Measurements from ENCODE around the gene PRMT5.

Gene PRMT5

GRCh38 chr14:22887260-22887989 is 41.8 kb downstream of the PRMT5 start:
- Histone ChIP-seq H3K4me1 (ENCODE audit: control insufficient read depth in 1 of 2, insufficient read depth in 1 of 2, low read depth in 1 of 2, low read length in 1 of 2) (peaks cover 16 to 23% of the 10 kb centered on the region in 2 experiments), H3K9me3 (no peaks in the 10 kb centered on the region), H3K36me3 (peaks cover 28% of the 10 kb centered on the region), H3K27ac (peak overlapping the region; percentile 63), H3K4me3 (ENCODE audit: low read depth in 1 of 2, low read length in 1 of 2) (peak overlapping the region; percentile 43 to 71), H3K27me3 (peaks cover 37% of the 10 kb centered on the region)
- no peak for TF ChIP-seq CTCF (IDR thresholded peaks at IDR 0.05)

GRCh38 chr14:22886500-22887259 is 42.5 kb downstream of the PRMT5 start:
- Histone ChIP-seq H3K4me3 (ENCODE audit: low read depth in 1 of 2, low read length in 1 of 2) (peak overlapping the region; percentile 43 to 71), H3K27me3 (peaks cover 39% of the 10 kb centered on the region), H3K4me1 (ENCODE audit: control insufficient read depth in 1 of 2, insufficient read depth in 1 of 2, low read depth in 1 of 2, low read length in 1 of 2) (peaks cover 16 to 24% of the 10 kb centered on the region in 2 experiments), H3K27ac (peak overlapping the region; percentile 63), H3K9me3 (no peaks in the 10 kb centered on the region), H3K36me3 (peaks cover 29% of the 10 kb centered on the region)
- TF ChIP-seq CTCF (IDR thresholded peaks at IDR 0.05), result peak; percentile 20

GRCh38 chr14:22885975-22886374 is 43.2 kb downstream of the PRMT5 start:
- Histone ChIP-seq H3K36me3 (peaks cover 37% of the 10 kb centered on the region), H3K4me1 (ENCODE audit: control insufficient read depth in 1 of 2, insufficient read depth in 1 of 2, low read depth in 1 of 2, low read length in 1 of 2) (peaks cover 16 to 24% of the 10 kb centered on the region in 2 experiments), H3K9me3 (no peaks in the 10 kb centered on the region), H3K27me3 (peaks cover 39% of the 10 kb centered on the region), H3K4me3 (ENCODE audit: low read depth in 1 of 2, low read length in 1 of 2) (peak overlapping the region; percentile 43 to 71), H3K27ac (no peak overlapping the region)
- no peak for TF ChIP-seq CTCF (IDR thresholded peaks at IDR 0.05)

GRCh38 chr14:22884738-22885523 is 44.2 kb downstream of the PRMT5 start:
- peaks cover 47% of the 10 kb centered on the region for H3K36me3 ChIP-seq
- H3K4me1 ChIP-seq (ENCODE audit: control insufficient read depth in 1 of 2, insufficient read depth in 1 of 2, low read depth in 1 of 2, low read length in 1 of 2), result peaks cover 16 to 24% of the 10 kb centered on the region in 2 experiments
- no peaks in the 10 kb centered on the region for H3K9me3 ChIP-seq
- TF ChIP-seq CTCF (IDR thresholded peaks at IDR 0.05), result no peak
- H3K27me3 ChIP-seq, result peaks cover 39% of the 10 kb centered on the region
- no peak overlapping the region for H3K4me3 ChIP-seq (ENCODE audit: low read depth in 1 of 2, low read length in 1 of 2)
- no peak overlapping the region for H3K27ac ChIP-seq

- Histone ChIP-seq H3K4me1 (ENCODE audit: control insufficient read depth in 1 of 2, insufficient read depth in 1 of 2, low read depth in 1 of 2, low read length in 1 of 2) (peaks cover 19 to 26% of the 10 kb centered on the region in 2 experiments), H3K27ac (no peak overlapping the region), H3K36me3 (peaks cover 54% of the 10 kb centered on the region), H3K27me3 (peaks cover 39% of the 10 kb centered on the region), H3K4me3 (ENCODE audit: low read depth in 1 of 2, low read length in 1 of 2) (no peak overlapping the region), H3K9me3 (no peaks in the 10 kb centered on the region)
- TF ChIP-seq CTCF (IDR thresholded peaks at IDR 0.05), result no peak
Measured at GRCh38 chr14:22884076-22884737, 45.0 kb downstream of the PRMT5 start.
